ENCODE measurements around the gene FUOM.

DNA sequence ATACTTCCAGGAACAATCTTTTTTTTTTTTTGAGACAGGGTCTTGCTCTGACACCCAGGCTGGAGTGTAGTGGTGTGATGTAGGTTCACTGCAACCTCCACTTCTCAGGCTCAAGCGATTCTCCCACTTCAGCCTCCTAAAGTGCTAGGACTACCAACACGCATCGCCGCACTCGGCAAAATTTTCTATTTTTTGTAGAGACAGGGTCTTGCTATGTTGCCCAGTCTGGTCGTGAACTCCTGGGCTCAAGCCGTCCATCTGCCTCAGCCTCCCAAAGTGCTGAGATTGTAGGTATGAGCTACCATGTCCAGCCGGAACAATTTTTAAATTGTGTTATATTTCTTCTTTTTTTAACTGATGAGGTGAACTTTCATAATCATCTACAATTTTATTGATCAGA, 47.0 kb downstream of the FUOM start:
- TF ChIP-seq REST (IDR thresholded peaks at IDR 0.05; ENCODE audit: insufficient replicate concordance, low read depth) (no peak), POLR2AphosphoS5 (IDR thresholded peaks at IDR 0.05; ENCODE audit: low read depth) (no peak), SPI1 (IDR thresholded peaks at IDR 0.05; ENCODE audit: borderline replicate concordance, low read depth) (no peak), GABPA (IDR thresholded peaks at IDR 0.05; ENCODE audit: low read depth) (no peak)
- TF ChIP-seq, protein P1, sequence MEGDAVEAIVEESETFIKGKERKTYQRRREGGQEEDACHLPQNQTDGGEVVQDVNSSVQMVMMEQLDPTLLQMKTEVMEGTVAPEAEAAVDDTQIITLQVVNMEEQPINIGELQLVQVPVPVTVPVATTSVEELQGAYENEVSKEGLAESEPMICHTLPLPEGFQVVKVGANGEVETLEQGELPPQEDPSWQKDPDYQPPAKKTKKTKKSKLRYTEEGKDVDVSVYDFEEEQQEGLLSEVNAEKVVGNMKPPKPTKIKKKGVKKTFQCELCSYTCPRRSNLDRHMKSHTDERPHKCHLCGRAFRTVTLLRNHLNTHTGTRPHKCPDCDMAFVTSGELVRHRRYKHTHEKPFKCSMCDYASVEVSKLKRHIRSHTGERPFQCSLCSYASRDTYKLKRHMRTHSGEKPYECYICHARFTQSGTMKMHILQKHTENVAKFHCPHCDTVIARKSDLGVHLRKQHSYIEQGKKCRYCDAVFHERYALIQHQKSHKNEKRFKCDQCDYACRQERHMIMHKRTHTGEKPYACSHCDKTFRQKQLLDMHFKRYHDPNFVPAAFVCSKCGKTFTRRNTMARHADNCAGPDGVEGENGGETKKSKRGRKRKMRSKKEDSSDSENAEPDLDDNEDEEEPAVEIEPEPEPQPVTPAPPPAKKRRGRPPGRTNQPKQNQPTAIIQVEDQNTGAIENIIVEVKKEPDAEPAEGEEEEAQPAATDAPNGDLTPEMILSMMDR (IDR thresholded peaks at IDR 0.05; ENCODE audit: insufficient read depth, low read length) = no peak
